Fibroblast of lung (primary cell): Measurements from ENCODE around the gene MAST2. TPM values are rescaled to one million over a fixed set of nuclear protein-coding genes. Genes with fewer than 3 reads are reported as not detected.

Experiments used
- DNase-seq, 2 donors: peaks; one replicate each; pipeline versions ENCODE4 v3.0.0 to v3.0.0-alpha.2; 2010; ENCODE audit warnings: low read depth in 2 of 2
- H2AFZ ChIP-seq: 2 replicates; pipeline ENCODE4 v1.5.1; 2012; ENCODE audit warnings: low read length, control low read depth, inconsistent platforms
- H3K27ac ChIP-seq: 2 replicates; pipeline ENCODE4 v1.5.1; 2011; ENCODE audit warnings: low read length, control low read depth; ENCODE audit not compliant: insufficient read depth
- H3K27me3 ChIP-seq: 2 replicates; pipeline ENCODE4 v1.5.1; 2011; ENCODE audit warnings: mild to moderate bottlenecking, low read length; ENCODE audit not compliant: control insufficient read depth, insufficient read depth
- H3K36me3 ChIP-seq: 2 replicates; pipeline ENCODE4 v1.5.1; 2011; ENCODE audit warnings: low read length; ENCODE audit not compliant: control insufficient read depth, insufficient read depth
- H3K4me1 ChIP-seq: 2 replicates; pipeline ENCODE4 v1.5.1; 2011; ENCODE audit warnings: low read length; ENCODE audit not compliant: control insufficient read depth, insufficient read depth; ENCODE audit errors: extremely low read depth
- H3K4me2 ChIP-seq: 2 replicates; pipeline ENCODE4 v1.5.1; 2011; ENCODE audit warnings: low read length, control low read depth; ENCODE audit not compliant: insufficient read depth; ENCODE audit errors: extremely low read depth
- H3K4me3 ChIP-seq, 4 experiments: fragments of 200-600 bp in 1 of 4; sonication (generic) in 1 of 4; replicated peaks in 1 of 4; 2 replicates each; pipeline ENCODE4 v1.5.1; 2011 to 2016; ENCODE audit warnings: low read length in 4 of 4, low read depth in 3 of 4, mild to moderate bottlenecking in 3 of 4, control low read depth in 2 of 4, inconsistent platforms in 1 of 4, mixed read lengths in 1 of 4; ENCODE audit not compliant: insufficient read depth in 1 of 4; ENCODE audit errors: control extremely low read depth in 1 of 4
- H3K79me2 ChIP-seq: 2 replicates; pipeline ENCODE4 v1.5.1; 2012; ENCODE audit warnings: mild to moderate bottlenecking, low read length, inconsistent platforms; ENCODE audit not compliant: control insufficient read depth, insufficient read depth
- H3K9ac ChIP-seq: 2 replicates; pipeline ENCODE4 v1.5.1; 2011; ENCODE audit warnings: mild to moderate bottlenecking, low read length, control low read depth; ENCODE audit not compliant: insufficient read depth
- H3K9me3 ChIP-seq: 2 replicates; pipeline ENCODE4 v1.5.1; 2012; ENCODE audit warnings: low read depth, low read length; ENCODE audit not compliant: control insufficient read depth, insufficient read depth
- H4K20me1 ChIP-seq: 2 replicates; pipeline ENCODE4 v1.5.1; 2011; ENCODE audit warnings: low read length; ENCODE audit not compliant: control insufficient read depth, insufficient read depth; ENCODE audit errors: extremely low read depth
- EZH2 ChIP-seq: IDR thresholded peaks from 2 replicates; pipeline ENCODE4 v1.5.1; 2012; ENCODE audit warnings: low read length, control low read depth, mild to moderate bottlenecking; ENCODE audit errors: missing control alignments
- polyA plus RNA-seq, 2 donors: library from polyadenylated mRNA; depleted of rRNA in 1 of 2; stranded (reverse) in 1 of 2; unstranded in 1 of 2; fragments of >200 nt; gene quantifications; 2 replicates each; pipeline ENCODE4 v1.2.1, GENCODE V29; 2011 to 2012; ENCODE audit warnings: missing spikeins in 1 of 2
- total RNA-seq: library from RNA; depleted of rRNA; stranded (reverse); fragments of >200 nt; gene quantifications from 2 replicates; pipeline ENCODE4 v1.2.1, GENCODE V29; 2014
- TF ChIP-seq, protein P1 (sequence below), 2 donors: IDR thresholded peaks in 1 of 2; conservative IDR thresholded peaks in 1 of 2; 1 replicate in 1 of 2; 2 replicates in 1 of 2; pipeline ENCODE4 v1.5.1; 2011 to 2012; ENCODE audit warnings: low read length in 2 of 2, control low read depth in 1 of 2, inconsistent platforms in 1 of 2, low read depth in 1 of 2, mild to moderate bottlenecking in 1 of 2

MAST2 gene
- total and polyA plus RNA-seq, 2 donors (not counting 1 experiment from before 2014, with no cell fraction given), result 17.5 to 24.9 TPM

DNA sequence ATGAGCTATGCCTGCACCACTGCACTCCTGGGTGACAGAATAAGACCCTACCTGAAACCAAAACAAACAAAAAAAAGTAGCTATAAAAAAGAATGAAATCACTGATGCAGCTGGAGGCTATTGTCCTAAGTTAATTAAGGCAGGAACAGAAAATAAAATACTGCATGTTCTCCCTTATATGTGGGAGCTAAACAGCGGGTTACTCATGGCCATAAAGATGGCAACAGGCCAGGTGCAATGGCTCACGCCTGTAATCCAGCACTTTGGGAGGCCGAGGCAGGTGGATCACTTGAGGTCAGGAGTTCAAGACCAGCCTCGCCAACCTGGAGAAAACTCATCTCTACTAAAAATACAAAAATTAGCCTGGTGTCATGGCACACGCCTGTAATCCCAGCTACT is 176.4 kb downstream of the MAST2 start:
- Histone ChIP-seq H3K4me3 (no peak overlapping the region), H3K4me2 (no peak overlapping the region), H3K27ac (no peak overlapping the region), H3K4me1 (no peaks in the 10 kb centered on the region), H4K20me1 (no peaks in the 10 kb centered on the region), H3K36me3 (no peaks in the 10 kb centered on the region), H3K9ac (no peak overlapping the region), H3K27me3 (no peaks in the 10 kb centered on the region), H3K9me3 (no peaks in the 10 kb centered on the region), H3K79me2 (no peaks in the 10 kb centered on the region), H2AFZ (no peak overlapping the region)
- no peak for DNase-seq
- TF ChIP-seq, protein P1, sequence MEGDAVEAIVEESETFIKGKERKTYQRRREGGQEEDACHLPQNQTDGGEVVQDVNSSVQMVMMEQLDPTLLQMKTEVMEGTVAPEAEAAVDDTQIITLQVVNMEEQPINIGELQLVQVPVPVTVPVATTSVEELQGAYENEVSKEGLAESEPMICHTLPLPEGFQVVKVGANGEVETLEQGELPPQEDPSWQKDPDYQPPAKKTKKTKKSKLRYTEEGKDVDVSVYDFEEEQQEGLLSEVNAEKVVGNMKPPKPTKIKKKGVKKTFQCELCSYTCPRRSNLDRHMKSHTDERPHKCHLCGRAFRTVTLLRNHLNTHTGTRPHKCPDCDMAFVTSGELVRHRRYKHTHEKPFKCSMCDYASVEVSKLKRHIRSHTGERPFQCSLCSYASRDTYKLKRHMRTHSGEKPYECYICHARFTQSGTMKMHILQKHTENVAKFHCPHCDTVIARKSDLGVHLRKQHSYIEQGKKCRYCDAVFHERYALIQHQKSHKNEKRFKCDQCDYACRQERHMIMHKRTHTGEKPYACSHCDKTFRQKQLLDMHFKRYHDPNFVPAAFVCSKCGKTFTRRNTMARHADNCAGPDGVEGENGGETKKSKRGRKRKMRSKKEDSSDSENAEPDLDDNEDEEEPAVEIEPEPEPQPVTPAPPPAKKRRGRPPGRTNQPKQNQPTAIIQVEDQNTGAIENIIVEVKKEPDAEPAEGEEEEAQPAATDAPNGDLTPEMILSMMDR (conservative IDR thresholded peaks at IDR 0.05 in 1 of 2, IDR thresholded peaks at IDR 0.05 in 1 of 2; ENCODE audit: low read depth in 1 of 2, low read length in 2 of 2), result no peak
- no peak for TF ChIP-seq EZH2

- Histone ChIP-seq H3K79me2 (no peaks in the 10 kb centered on the region), H3K4me1 (no peaks in the 10 kb centered on the region), H2AFZ (no peak overlapping the region), H4K20me1 (no peaks in the 10 kb centered on the region), H3K27ac (no peak overlapping the region), H3K36me3 (no peaks in the 10 kb centered on the region), H3K9ac (no peak overlapping the region), H3K4me2 (no peak overlapping the region), H3K27me3 (no peaks in the 10 kb centered on the region), H3K9me3 (no peaks in the 10 kb centered on the region), H3K4me3 (no peak overlapping the region)
- TF ChIP-seq, protein P1 (conservative IDR thresholded peaks at IDR 0.05 in 1 of 2, IDR thresholded peaks at IDR 0.05 in 1 of 2; ENCODE audit: low read depth in 1 of 2, low read length in 2 of 2), result no peak
- TF ChIP-seq EZH2, result no peak
- DNase-seq, result no peak
Observed at GRCh38 chr1:45982359-45982758, 178.9 kb downstream of the MAST2 start.

DNA sequence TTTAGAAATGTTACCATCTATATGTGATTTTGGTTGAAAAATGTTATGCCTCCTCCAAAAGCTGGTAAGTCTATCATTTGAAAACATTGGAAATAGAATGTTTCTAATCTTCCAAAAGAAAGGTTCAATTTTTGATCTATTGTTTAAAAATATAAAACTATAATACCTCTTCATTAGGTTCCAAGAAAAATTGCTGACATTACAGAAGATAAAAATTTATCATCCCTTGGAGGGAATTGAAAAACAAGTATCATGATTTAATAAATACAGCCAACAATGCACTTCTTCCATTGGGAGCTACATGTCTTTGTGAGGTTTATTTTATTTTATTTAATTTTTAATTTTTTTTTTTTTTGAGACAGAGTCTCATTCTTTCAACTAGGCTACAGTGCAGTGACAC is 180.6 kb downstream of the MAST2 start:
- Histone ChIP-seq H3K4me3 (no peak overlapping the region), H3K79me2 (no peaks in the 10 kb centered on the region), H3K36me3 (no peaks in the 10 kb centered on the region), H4K20me1 (no peaks in the 10 kb centered on the region), H2AFZ (no peak overlapping the region), H3K27ac (no peak overlapping the region), H3K9ac (no peak overlapping the region), H3K4me1 (no peaks in the 10 kb centered on the region), H3K4me2 (no peak overlapping the region), H3K27me3 (no peaks in the 10 kb centered on the region), H3K9me3 (no peaks in the 10 kb centered on the region)
- no peak for DNase-seq
- TF ChIP-seq EZH2, result no peak
- TF ChIP-seq, protein P1 (conservative IDR thresholded peaks at IDR 0.05 in 1 of 2, IDR thresholded peaks at IDR 0.05 in 1 of 2; ENCODE audit: low read depth in 1 of 2, low read length in 2 of 2), result no peak
